SK-N-SH treated with all-trans-retinoic acid at 6 μM for 48 hours (cell line): ENCODE data around the gene TMEM35A.

ENCODE experiments used
- ATAC-seq: fragments of 200-7000 bp; cut with Tn5 transposase; 3 replicates; pipeline ENCODE4 v1.9.1; 2020; ENCODE audit warnings: mild to moderate bottlenecking, moderate library complexity
- BACH2 ChIP-seq: fragments of 250-450 bp; sonication (Bioruptor Pico); IDR thresholded peaks from 2 replicates; pipeline ENCODE4 v1.9.0; 2021; ENCODE audit warnings: mild to moderate bottlenecking, borderline replicate concordance
- CREB5 ChIP-seq: fragments of 250-450 bp; sonication (Bioruptor Pico); IDR thresholded peaks from 2 replicates; pipeline ENCODE4 v1.5.1; 2020; ENCODE audit warnings: low read depth, mild to moderate bottlenecking, moderate library complexity
- CSRNP3 ChIP-seq: fragments of 250-450 bp; sonication (Bioruptor Pico); IDR thresholded peaks from 2 replicates; pipeline ENCODE4 v1.5.1; 2021; ENCODE audit warnings: mild to moderate bottlenecking, moderate library complexity
- ESRRG ChIP-seq: fragments of 250-450 bp; sonication (Bioruptor Pico); IDR thresholded peaks from 2 replicates; pipeline ENCODE4 v1.6.1; 2021; ENCODE audit warnings: mild to moderate bottlenecking
- GLIS3 ChIP-seq: fragments of 250-450 bp; sonication (Bioruptor Pico); IDR thresholded peaks from 2 replicates; pipeline ENCODE4 v1.5.0; 2020; ENCODE audit warnings: mild to moderate bottlenecking, moderate library complexity
- OSR1 ChIP-seq: fragments of 250-450 bp; sonication (Bioruptor Pico); IDR thresholded peaks from 2 replicates; pipeline ENCODE4 v1.8.0; 2022; ENCODE audit warnings: moderate library complexity, mild to moderate bottlenecking, inconsistent platforms
- PATZ1 ChIP-seq: fragments of 250-450 bp; sonication (Bioruptor Pico); IDR thresholded peaks from 2 replicates; pipeline ENCODE4 v1.8.0; 2020; ENCODE audit warnings: mild to moderate bottlenecking, moderate library complexity, borderline replicate concordance
- POU6F1 ChIP-seq: fragments of 250-450 bp; sonication (Bioruptor Pico); IDR thresholded peaks from 2 replicates; pipeline ENCODE4 v1.8.0; 2021; ENCODE audit warnings: low read depth, mild to moderate bottlenecking, moderate library complexity, borderline replicate concordance
- PPARA ChIP-seq: fragments of 250-450 bp; sonication (Bioruptor Pico); IDR thresholded peaks from 2 replicates; pipeline ENCODE4 v1.5.0; 2020; ENCODE audit warnings: mild to moderate bottlenecking, borderline replicate concordance
- RARB ChIP-seq: fragments of 250-450 bp; sonication (Bioruptor Pico); IDR thresholded peaks from 2 replicates; pipeline ENCODE4 v1.8.0; 2021; ENCODE audit warnings: mild to moderate bottlenecking, moderate library complexity
- SNAI2 ChIP-seq: fragments of 250-450 bp; sonication (Bioruptor Pico); IDR thresholded peaks from 2 replicates; pipeline ENCODE4 v1.5.0; 2020; ENCODE audit warnings: mild to moderate bottlenecking, moderate library complexity
- TCF4 ChIP-seq: fragments of 250-450 bp; sonication (Bioruptor Pico); IDR thresholded peaks from 2 replicates; pipeline ENCODE4 v1.8.0; 2021; ENCODE audit warnings: mild to moderate bottlenecking, moderate library complexity, borderline replicate concordance
- TOX ChIP-seq: fragments of 250-450 bp; sonication (Bioruptor Pico); IDR thresholded peaks from 2 replicates; pipeline ENCODE4 v1.8.0; 2021; ENCODE audit warnings: mild to moderate bottlenecking, moderate library complexity, borderline replicate concordance
- TSHZ2 ChIP-seq: fragments of 250-450 bp; sonication (Bioruptor Pico); IDR thresholded peaks from 2 replicates; pipeline ENCODE4 v1.5.0; 2020; ENCODE audit warnings: mild to moderate bottlenecking, moderate library complexity
- ZC3H10 ChIP-seq: fragments of 250-450 bp; sonication (Bioruptor Pico); IDR thresholded peaks from 2 replicates; pipeline ENCODE4 v1.5.1; 2021; ENCODE audit warnings: mild to moderate bottlenecking, moderate library complexity
- ZFP3 ChIP-seq: fragments of 250-450 bp; sonication (Bioruptor Pico); IDR thresholded peaks from 2 replicates; pipeline ENCODE4 v1.5.0; 2020; ENCODE audit warnings: mild to moderate bottlenecking, moderate library complexity
- ZFP30 ChIP-seq: fragments of 450-650 bp; formaldehyde crosslinking; IDR thresholded peaks from 2 replicates; pipeline ENCODE4 v1.5.0; 2022; ENCODE audit warnings: mild to moderate bottlenecking, moderate library complexity
- ZNF565 ChIP-seq: fragments of 450-650 bp; formaldehyde crosslinking; conservative IDR thresholded peaks from 2 replicates; pipeline ENCODE4 v1.5.0; 2020; ENCODE audit warnings: low read depth, mild to moderate bottlenecking, moderate library complexity
- ZNF70 ChIP-seq: fragments of 450-650 bp; formaldehyde crosslinking; IDR thresholded peaks from 2 replicates; pipeline ENCODE4 v1.5.0; 2020; ENCODE audit warnings: mild to moderate bottlenecking, moderate library complexity
- ZNF8 ChIP-seq: fragments of 450-650 bp; formaldehyde crosslinking; IDR thresholded peaks from 2 replicates; pipeline ENCODE4 v1.5.0; 2020; ENCODE audit warnings: mild to moderate bottlenecking, moderate library complexity

The TMEM35A gene

GRCh38 chrX:101078716-101079598 lies at the start of gene TMEM35A:
TSS of gene TMEM35A (plus strand) at chrX:101078879. CDS start at chrX:101079003, 124 bp downstream.
- peak; percentile 97 for ATAC-seq
- TF ChIP-seq POU6F1 (CRISPR knock-in tag), result no peak
- TF ChIP-seq OSR1 (CRISPR knock-in tag), result no peak
- TF ChIP-seq PPARA (CRISPR knock-in tag), result no peak
- TF ChIP-seq CSRNP3, result no peak
- no peak for TF ChIP-seq ZC3H10 (CRISPR knock-in tag)
- no peak for TF ChIP-seq TOX
- TF ChIP-seq ESRRG (CRISPR knock-in tag), result no peak
- TF ChIP-seq ZNF8 (CRISPR knock-in tag), result no peak
- no peak for TF ChIP-seq ZFP30 (CRISPR knock-in tag)
- TF ChIP-seq ZNF70 (CRISPR knock-in tag), result no peak
- TF ChIP-seq TCF4 (CRISPR knock-in tag), result no peak
- TF ChIP-seq RARB (CRISPR knock-in tag), result no peak
- TF ChIP-seq GLIS3 (CRISPR knock-in tag), result no peak
- no peak for TF ChIP-seq CREB5 (CRISPR knock-in tag)
- TF ChIP-seq BACH2 (CRISPR knock-in tag), result no peak
- no peak for TF ChIP-seq PATZ1 (CRISPR knock-in tag)
- TF ChIP-seq, all 23 proteins: peak for 0

- TF ChIP-seq TSHZ2 (CRISPR knock-in tag), result no peak
- TF ChIP-seq CREB5 (CRISPR knock-in tag), result no peak
- no peak for TF ChIP-seq SNAI2 (CRISPR knock-in tag)
- TF ChIP-seq ZNF565 (CRISPR knock-in tag), result no peak
- no peak for TF ChIP-seq ZFP3 (CRISPR knock-in tag)
- no peak for TF ChIP-seq ZNF8 (CRISPR knock-in tag)
- no peak for ATAC-seq
Observed at GRCh38 chrX:101029665-101030064, 49.0 kb upstream of the TMEM35A start.
